Upper lobe of left lung (tissue), 6 donors: ENCODE measurements around the gene PRKACA. TPM values are rescaled to one million over a fixed set of nuclear protein-coding genes. Genes with fewer than 3 reads are reported as not detected.
A peak's percentile ranks its signal among the peaks of the same experiment; 100 is the strongest.

Source experiments
- ATAC-seq, 2 donors: fragments of 200-7000 bp; cut with Tn5 transposase; one replicate each; pipeline ENCODE4 v1.9.1; 2022; ENCODE audit warnings: mild to moderate bottlenecking in 2 of 2, moderate library complexity in 2 of 2; ENCODE audit not compliant: low FRiP score in 2 of 2
- DNase-seq, 2 donors: peaks; one replicate each; pipeline ENCODE4 v3.0.0-alpha.2; 2019 to 2020
- H3K27ac ChIP-seq, 4 donors: fragments of 200-600 bp; sonication (generic); one replicate each; pipeline ENCODE4 v1.5.1; 2016 to 2019
- H3K27me3 ChIP-seq, 4 donors: fragments of 200-600 bp; sonication (generic); one replicate each; pipeline ENCODE4 v1.5.1; 2017 to 2019
- H3K36me3 ChIP-seq, 4 donors: fragments of 200-600 bp; sonication (generic); one replicate each; pipeline ENCODE4 v1.5.1; 2016 to 2019
- H3K4me1 ChIP-seq, 4 donors: fragments of 200-600 bp; sonication (generic); one replicate each; pipeline ENCODE4 v1.5.1; 2018 to 2019
- H3K4me3 ChIP-seq, 4 donors: fragments of 200-600 bp; sonication (generic); one replicate each; pipeline ENCODE4 v1.5.1; 2017 to 2019; ENCODE audit warnings: mild to moderate bottlenecking in 2 of 4, moderate library complexity in 1 of 4
- H3K9me3 ChIP-seq, 4 donors: fragments of 200-600 bp; sonication (generic); one replicate each; pipeline ENCODE4 v1.5.1; 2018 to 2019
- EP300 ChIP-seq, 4 donors: sonication (generic); formaldehyde crosslinking; IDR thresholded peaks; one replicate each; pipeline ENCODE4 v1.5.1; 2017; ENCODE audit warnings: antibody characterized with exemption in 4 of 4, control low read depth in 2 of 4
- POLR2A ChIP-seq, 4 donors: fragments of 450-650 bp; IDR thresholded peaks; one replicate each; pipeline ENCODE4 v1.5.1; 2016 to 2017; ENCODE audit warnings: antibody characterized with exemption in 4 of 4, mild to moderate bottlenecking in 2 of 4
- POLR2AphosphoS5 ChIP-seq, 2 donors: sonication (generic); formaldehyde crosslinking; IDR thresholded peaks; one replicate each; pipeline ENCODE4 v1.5.1; 2017; ENCODE audit warnings: antibody characterized with exemption in 2 of 2
- WGBS, 2 donors: methylation state at CpG; one replicate each; pipeline ENCODE4 v1.1.5; 2017 to 2018; 5-methylcytosine and 5-hydroxymethylcytosine counted together
- total RNA-seq, 6 donors: library from RNA; depleted of rRNA in 4 of 6; stranded (reverse); fragments of >200 nt in 4 of 6; gene quantifications; one replicate each; pipeline versions ENCODE4 v1.1.0 to v1.2.1, GENCODE V29; 2016 to 2021
- TF ChIP-seq, protein P1 (sequence below), 6 experiments: fragments of 450-650 bp in 4 of 6; fragments of 200-600 bp in 2 of 6; sonication (generic) in 2 of 6; IDR thresholded peaks; one replicate each; pipeline ENCODE4 v1.5.1; 2016 to 2019; ENCODE audit warnings: antibody characterized with exemption in 6 of 6
- donor health status: DM: no; HTN: no; CAD: no; lungs with moderate emphysema.
- donor health status: DM: no; HTN: yes; CAD: no; lungs with severe emphysema.

PRKACA gene
- total RNA-seq, 6 donors from 2014 or later: 24.1 to 107 (median 51.7) TPM

DNA sequence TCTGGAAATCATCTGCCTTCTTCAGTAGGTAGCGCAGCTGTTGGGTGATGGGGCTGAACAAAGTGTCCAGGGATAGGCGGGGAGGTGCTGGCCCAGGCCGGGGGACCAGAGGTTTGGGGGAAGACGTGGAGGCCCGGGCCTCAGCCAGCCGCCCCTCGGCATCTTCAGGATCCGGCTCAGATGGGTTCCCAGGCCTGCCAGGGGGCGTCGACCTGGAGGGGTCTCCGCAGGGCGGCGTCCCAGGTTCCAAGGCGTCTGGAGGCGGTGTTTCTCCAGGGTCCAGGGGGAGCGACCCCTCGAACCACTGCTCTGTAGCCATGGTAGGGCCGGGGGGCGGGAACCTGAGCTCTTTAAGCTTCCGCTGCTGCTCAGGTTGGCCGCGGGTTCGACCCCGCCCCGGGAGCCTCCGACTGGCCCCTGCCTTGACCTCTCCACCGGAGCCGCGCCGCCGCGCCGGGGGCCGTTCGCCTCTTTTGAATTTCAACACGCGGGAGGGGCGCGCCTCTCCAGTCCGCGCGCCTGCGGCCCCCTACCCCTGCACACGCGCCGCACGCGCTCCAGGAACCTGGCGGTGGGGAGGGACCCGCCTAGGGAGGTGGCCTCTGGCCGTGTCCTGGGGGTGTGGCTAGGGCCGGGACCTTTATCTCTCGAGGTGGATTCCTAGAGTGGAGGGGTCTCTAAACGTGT is 32.1 kb downstream of the PRKACA start, which contains the start of gene C19orf67:
TSS of gene C19orf67 (minus strand) at position 475 of the 687 bp plus-strand sequence. CDS start at position 319, 156 bp downstream.
- no peak within 1 kb of the TSS for H3K27ac ChIP-seq
- peak in 1 of 2 donors; percentile 87 for DNase-seq

DNA sequence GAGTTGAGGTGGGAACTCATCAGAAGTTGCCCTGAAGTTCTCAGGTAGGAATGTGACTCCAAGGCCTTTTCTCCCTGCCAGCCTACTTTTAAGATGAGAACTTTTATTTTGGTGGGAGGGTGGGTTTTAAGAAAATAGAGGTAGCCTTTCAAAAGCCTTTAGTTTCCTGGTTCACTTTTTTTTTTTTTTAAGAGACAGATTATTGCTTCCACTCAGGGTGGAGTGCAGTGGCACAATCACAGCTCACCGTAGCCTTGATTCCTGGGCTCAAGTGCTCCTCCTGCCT is 34.9 kb downstream of the PRKACA start:
- 0% methylated on average over 1 of the region's 1 CpG for WGBS, 2 donors
- H3K4me1 ChIP-seq: peaks cover 15 to 29% (median 19%) of the 10 kb centered on the region in 4 donors
- H3K36me3 ChIP-seq: peaks cover 0 to 5% (median 0%) of the 10 kb centered on the region in 4 donors
- DNase-seq (no peak), ATAC-seq (no peak)
- no peaks in the 10 kb centered on the region for H3K27me3 ChIP-seq
- H3K27ac ChIP-seq: peak overlapping the region in 2 of 4 donors; percentile 88 to 93
- no peak overlapping the region for H3K4me3 ChIP-seq
- no peaks in the 10 kb centered on the region for H3K9me3 ChIP-seq
- TF ChIP-seq, protein P1, sequence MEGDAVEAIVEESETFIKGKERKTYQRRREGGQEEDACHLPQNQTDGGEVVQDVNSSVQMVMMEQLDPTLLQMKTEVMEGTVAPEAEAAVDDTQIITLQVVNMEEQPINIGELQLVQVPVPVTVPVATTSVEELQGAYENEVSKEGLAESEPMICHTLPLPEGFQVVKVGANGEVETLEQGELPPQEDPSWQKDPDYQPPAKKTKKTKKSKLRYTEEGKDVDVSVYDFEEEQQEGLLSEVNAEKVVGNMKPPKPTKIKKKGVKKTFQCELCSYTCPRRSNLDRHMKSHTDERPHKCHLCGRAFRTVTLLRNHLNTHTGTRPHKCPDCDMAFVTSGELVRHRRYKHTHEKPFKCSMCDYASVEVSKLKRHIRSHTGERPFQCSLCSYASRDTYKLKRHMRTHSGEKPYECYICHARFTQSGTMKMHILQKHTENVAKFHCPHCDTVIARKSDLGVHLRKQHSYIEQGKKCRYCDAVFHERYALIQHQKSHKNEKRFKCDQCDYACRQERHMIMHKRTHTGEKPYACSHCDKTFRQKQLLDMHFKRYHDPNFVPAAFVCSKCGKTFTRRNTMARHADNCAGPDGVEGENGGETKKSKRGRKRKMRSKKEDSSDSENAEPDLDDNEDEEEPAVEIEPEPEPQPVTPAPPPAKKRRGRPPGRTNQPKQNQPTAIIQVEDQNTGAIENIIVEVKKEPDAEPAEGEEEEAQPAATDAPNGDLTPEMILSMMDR (IDR thresholded peaks at IDR 0.05): no peak
- TF ChIP-seq POLR2AphosphoS5 (IDR thresholded peaks at IDR 0.05) (no peak), POLR2A (IDR thresholded peaks at IDR 0.05) (no peak), EP300 (IDR thresholded peaks at IDR 0.05) (no peak)

More for the DNA sequence above, 32.1 kb downstream of the PRKACA start, which contains the start of gene C19orf67:
- TF ChIP-seq, protein P1 (IDR thresholded peaks at IDR 0.05): no peak
- TF ChIP-seq POLR2AphosphoS5 (IDR thresholded peaks at IDR 0.05) (no peak), POLR2A (IDR thresholded peaks at IDR 0.05) (no peak), EP300 (IDR thresholded peaks at IDR 0.05) (no peak)
- ATAC-seq: no peak
- Histone ChIP-seq H3K36me3 (peaks cover 0 to 18% (median 12%) of the 10 kb centered on the region in 4 donors), H3K9me3 (no peaks in the 10 kb centered on the region), H3K4me3 (no peak within 1 kb of the TSS), H3K4me1 (peaks cover 13 to 27% (median 23%) of the 10 kb centered on the region in 4 donors), H3K27me3 (no peaks in the 10 kb centered on the region)
- 77 to 83% methylated on average over 4 to 54 of the region's 54 CpGs for WGBS, 2 donors

DNA sequence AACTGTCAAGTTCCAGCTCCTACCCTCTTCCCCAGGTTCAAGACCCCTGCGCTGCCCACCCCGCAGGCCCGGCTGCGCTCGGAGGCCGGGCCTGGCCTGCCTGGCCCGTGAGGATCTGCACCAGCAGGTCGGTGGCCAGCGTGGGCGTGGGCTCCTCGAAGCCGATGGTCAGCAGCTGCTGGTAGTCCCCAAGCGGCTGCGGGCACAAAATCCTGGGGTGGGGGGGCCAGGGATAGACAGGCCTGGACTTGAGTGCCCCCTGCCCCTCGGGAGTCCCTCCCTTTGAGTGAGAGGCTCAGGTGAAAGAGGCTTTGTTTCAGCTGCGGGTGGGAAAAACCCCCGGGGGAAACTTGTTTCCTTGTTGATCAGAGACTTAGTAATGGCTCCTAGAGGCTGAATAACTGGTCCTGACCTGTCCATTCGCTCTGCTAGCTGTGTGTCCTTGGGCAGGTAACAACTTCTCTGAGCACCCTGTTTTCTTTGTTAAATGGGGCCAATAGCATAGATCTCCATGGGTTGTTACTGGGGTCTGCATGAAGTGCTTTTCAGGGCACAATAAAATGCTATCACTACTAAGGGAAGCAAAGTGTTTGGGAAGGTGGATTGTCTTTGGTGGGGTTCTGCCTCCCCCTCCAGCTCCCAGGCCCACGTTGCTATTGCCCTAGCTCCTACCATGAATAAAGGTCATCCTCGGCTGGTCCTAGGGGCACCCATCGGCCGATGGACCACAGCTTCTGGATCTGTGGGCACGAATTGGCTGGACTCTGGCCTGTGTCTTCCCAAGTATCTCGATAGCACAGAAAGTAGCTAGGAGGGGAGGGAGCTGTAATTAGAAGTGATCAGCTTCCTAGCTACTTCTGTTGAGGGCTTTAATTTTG is 35.5 kb downstream of the PRKACA start:
- H3K27ac ChIP-seq: peak overlapping the region; percentile 85 to 93 (median 88)
- DNase-seq (peak in 1 of 2 donors; percentile 90), ATAC-seq (peak; percentile 32 to 35)
- TF ChIP-seq POLR2AphosphoS5 (IDR thresholded peaks at IDR 0.05): no peak
- peak in 1 of 4 donors; percentile 0 for TF ChIP-seq POLR2A (IDR thresholded peaks at IDR 0.05)
- TF ChIP-seq, protein P1 (IDR thresholded peaks at IDR 0.05): no peak
- TF ChIP-seq EP300 (IDR thresholded peaks at IDR 0.05): no peak
- H3K27me3 ChIP-seq: no peaks in the 10 kb centered on the region
- no peaks in the 10 kb centered on the region for H3K9me3 ChIP-seq
- WGBS, 2 donors: 26 to 37% methylated on average over 13 to 21 of the region's 24 CpGs
- H3K4me1 ChIP-seq: peaks cover 15 to 29% (median 19%) of the 10 kb centered on the region in 4 donors
- H3K36me3 ChIP-seq: peaks cover 0 to 5% (median 0%) of the 10 kb centered on the region in 4 donors
- peak overlapping the region; percentile 68 to 98 (median 71) for H3K4me3 ChIP-seq

DNA sequence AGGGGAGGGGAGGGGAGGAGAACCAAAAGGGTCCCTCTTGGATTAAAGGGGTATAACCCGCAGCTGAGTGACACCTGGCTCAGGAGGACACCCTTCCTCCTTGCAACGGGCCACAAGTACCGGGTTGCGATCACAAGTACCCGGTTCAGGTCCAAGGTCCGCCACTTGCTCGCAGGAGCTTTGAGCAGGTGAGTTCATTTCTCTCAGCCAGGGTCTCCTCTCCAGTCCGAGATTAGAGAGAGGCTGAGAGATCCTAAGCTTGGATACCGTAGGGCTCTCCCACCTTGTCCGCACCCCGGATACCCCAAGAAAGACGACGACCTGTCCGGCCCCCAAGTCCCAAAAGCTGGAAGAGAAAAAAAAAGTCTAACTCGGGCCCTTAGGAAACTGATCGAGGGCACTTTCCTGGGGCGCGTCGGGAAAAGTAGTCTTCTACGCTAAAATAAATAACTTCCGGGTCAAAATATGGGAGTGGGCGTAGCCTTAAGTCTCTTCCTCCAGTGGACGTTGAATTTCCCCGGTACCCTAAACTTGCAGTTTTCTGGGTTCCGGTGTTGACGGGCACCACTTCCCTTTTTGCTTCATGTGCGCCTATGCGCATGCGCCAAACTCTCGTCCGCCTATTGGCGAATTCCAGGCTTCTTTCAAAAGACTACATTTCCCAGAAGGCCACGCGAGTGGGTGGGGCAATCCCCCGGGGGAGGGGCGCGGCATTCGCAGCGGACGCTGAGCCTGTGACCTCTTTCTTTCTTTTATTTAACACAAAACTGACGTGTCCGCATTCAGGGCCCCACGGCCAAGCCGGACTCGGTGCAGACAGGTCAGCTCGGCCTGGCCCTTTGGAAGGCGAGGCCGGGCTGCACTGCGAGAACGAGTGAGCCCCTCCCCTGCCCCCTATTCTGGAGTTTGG is 36.4 kb downstream of the PRKACA start:
- H3K27ac ChIP-seq: peak overlapping the region; percentile 88 to 93 (median 88)
- ATAC-seq (peak; percentile 96 to 97), DNase-seq (peak; percentile 96 to 97)
- 0 to 1% methylated on average over 42 to 50 of the region's 50 CpGs for WGBS, 2 donors
- no peaks in the 10 kb centered on the region for H3K27me3 ChIP-seq
- no peaks in the 10 kb centered on the region for H3K9me3 ChIP-seq
- peak; percentile 81 to 88 for TF ChIP-seq POLR2AphosphoS5 (IDR thresholded peaks at IDR 0.05)
- no peak for TF ChIP-seq EP300 (IDR thresholded peaks at IDR 0.05)
- TF ChIP-seq, protein P1 (IDR thresholded peaks at IDR 0.05): peak in 4 of 6 experiments; percentile 16 to 20 (median 18)
- peak; percentile 27 to 82 (median 76) for TF ChIP-seq POLR2A (IDR thresholded peaks at IDR 0.05)
- H3K4me1 ChIP-seq: peaks cover 15 to 29% (median 20%) of the 10 kb centered on the region in 4 donors
- no peaks in the 10 kb centered on the region for H3K36me3 ChIP-seq
- peak overlapping the region; percentile 68 to 98 (median 71) for H3K4me3 ChIP-seq
